MM.1S (cell line): Measurements from ENCODE around the gene PRKCE.

Source experiments
- CTCF ChIP-seq: fragments of 300-600 bp; sonication (generic); IDR thresholded peaks from 2 replicates; pipeline ENCODE4 v1.5.1; 2016; ENCODE audit warnings: antibody characterized with exemption, low read length, mixed read lengths
- EZH2 ChIP-seq: fragments of 300-600 bp; sonication (generic); optimal IDR thresholded peaks from 2 replicates; pipeline ENCODE3; 2017; ENCODE audit warnings: low read depth, mild to moderate bottlenecking, antibody characterized with exemption, low read length, mixed read lengths
- EZH2phosphoT487 ChIP-seq: fragments of 300-600 bp; sonication (generic); IDR thresholded peaks from 2 replicates; pipeline ENCODE4 v1.6.1; 2018; ENCODE audit warnings: antibody characterized with exemption, low read length

DNA sequence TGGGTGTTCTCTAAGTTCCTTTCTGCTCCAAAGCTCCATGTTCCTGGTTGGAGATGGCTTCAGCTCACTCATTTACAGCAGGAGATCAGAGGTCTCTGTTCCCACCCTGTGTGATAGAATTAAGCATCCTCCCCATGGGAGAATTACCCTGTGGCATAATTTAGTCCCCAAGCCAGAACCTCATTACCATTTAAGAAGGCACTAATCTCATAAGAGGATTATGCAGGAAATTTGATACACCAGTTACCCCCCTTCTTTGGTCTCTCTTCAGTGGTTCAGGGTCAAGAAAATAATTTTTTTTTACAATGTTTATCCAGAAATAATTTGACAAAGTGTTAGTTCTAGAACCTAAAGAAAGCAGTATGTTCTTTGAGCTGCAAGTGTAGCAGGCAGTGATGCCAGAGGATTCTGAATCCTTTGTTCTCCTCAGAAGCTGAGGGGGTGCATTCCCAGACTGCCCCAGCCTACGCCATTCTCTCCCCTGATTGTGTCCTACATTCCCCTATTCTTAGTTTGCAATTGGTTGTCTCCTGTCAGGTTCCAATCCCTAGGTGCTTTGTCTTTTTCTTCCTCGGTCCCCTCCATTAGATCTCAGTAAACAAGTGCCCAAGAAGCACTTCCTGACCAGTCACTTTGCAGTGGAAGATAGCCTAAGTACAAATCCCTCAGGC, 163.6 kb downstream of the PRKCE start:
- TF ChIP-seq CTCF (no peak), EZH2phosphoT487 (no peak), EZH2 (no peak)
